Measurements from ENCODE around the gene AGT.
A peak's percentile ranks its signal among the peaks of the same experiment; 100 is the strongest.

The AGT gene

GRCh38 chr1:230747127-230747730 lies 33.3 kb upstream of the AGT start, which contains the start of gene CAPN9:
Gene CAPN9, plus strand, starts transcription at chr1:230747388. Its CDS starts 109 bp downstream, at chr1:230747497.
- H3K27ac ChIP-seq (replicated peaks; ENCODE audit: low read length): no peak within 1 kb of the TSS
- no peak within 1 kb of the TSS for H3K4ac ChIP-seq (ENCODE audit: low read length)
- peak within 1 kb of the TSS; percentile 74 for H3K18ac ChIP-seq (ENCODE audit: low read length)
- no peaks in the 10 kb centered on the region for H3K27me3 ChIP-seq (ENCODE audit: control insufficient read depth in 3 of 3, insufficient read depth in 3 of 3, low read depth in 1 of 3, low read length in 3 of 3)
- no peak within 1 kb of the TSS for H3K23ac ChIP-seq (ENCODE audit: low read depth, low read length, poor library complexity)
- H4K8ac ChIP-seq (ENCODE audit: low read depth, low read length): no peak within 1 kb of the TSS
- no peak for DNase-seq (ENCODE audit: low spot score)
- no peaks in the 10 kb centered on the region for H3K9me3 ChIP-seq (replicated peaks in 1 of 2; ENCODE audit: control insufficient read depth in 2 of 2, insufficient read depth in 1 of 2, low read depth in 1 of 2, low read length in 2 of 2)
- H2AK5ac ChIP-seq (ENCODE audit: low read depth, low read length): peak within 1 kb of the TSS; percentile 20
- H3K4me3 ChIP-seq (ENCODE audit: low read length in 2 of 2): no peak within 1 kb of the TSS
- no CpG with 5 or more reads among the region's 14 CpGs for WGBS, 2 donors (ENCODE audit: extremely low coverage in 2 of 2, insufficient read length in 2 of 2, insufficient replicate concordance in 1 of 2)
- H3K79me1 ChIP-seq (ENCODE audit: low read depth, low read length): no peaks in the 10 kb centered on the region
- H3K4me1 ChIP-seq (ENCODE audit: control insufficient read depth in 2 of 2, insufficient read depth in 1 of 2, low read depth in 1 of 2, low read length in 2 of 2): peaks cover 5 to 25% of the 10 kb centered on the region in 2 donors
- H2AFZ ChIP-seq (ENCODE audit: low read length): peak within 1 kb of the TSS; percentile 79
- H2BK5ac ChIP-seq (ENCODE audit: low read length): peak within 1 kb of the TSS; percentile 35
- no peak within 1 kb of the TSS for H2BK12ac ChIP-seq (ENCODE audit: low read length)
- H3K14ac ChIP-seq (ENCODE audit: low read length): no peak within 1 kb of the TSS
- H3K36me3 ChIP-seq (replicated peaks in 1 of 2; ENCODE audit: control insufficient read depth in 2 of 2, insufficient read depth in 2 of 2, low read length in 2 of 2): no peaks in the 10 kb centered on the region
- H2BK120ac ChIP-seq (ENCODE audit: low read depth, low read length): no peak within 1 kb of the TSS
- H4K91ac ChIP-seq (ENCODE audit: low read depth, low read length, poor library complexity): peak within 1 kb of the TSS; percentile 13
- H3K9ac ChIP-seq (ENCODE audit: low read depth, low read length, poor library complexity): peak within 1 kb of the TSS; percentile 15
- H2BK15ac ChIP-seq (ENCODE audit: low read length): no peak within 1 kb of the TSS
- no peak within 1 kb of the TSS for H3K4me2 ChIP-seq (ENCODE audit: insufficient read depth, low read length, poor library complexity, severe bottlenecking)

- Histone ChIP-seq H3K4ac (ENCODE audit: low read length) (no peak overlapping the region), H3K18ac (ENCODE audit: low read length) (no peak overlapping the region), H3K4me2 (ENCODE audit: insufficient read depth, low read length, poor library complexity, severe bottlenecking) (no peak overlapping the region), H2BK15ac (ENCODE audit: low read length) (no peak overlapping the region), H3K79me1 (ENCODE audit: low read depth, low read length) (no peaks in the 10 kb centered on the region), H2BK12ac (ENCODE audit: low read length) (no peak overlapping the region), H2AFZ (ENCODE audit: low read length) (peak overlapping the region; percentile 79), H3K9me3 (replicated peaks in 1 of 2; ENCODE audit: control insufficient read depth in 2 of 2, insufficient read depth in 1 of 2, low read depth in 1 of 2, low read length in 2 of 2) (no peaks in the 10 kb centered on the region), H4K91ac (ENCODE audit: low read depth, low read length, poor library complexity) (no peak overlapping the region), H3K23ac (ENCODE audit: low read depth, low read length, poor library complexity) (no peak overlapping the region), H3K4me1 (ENCODE audit: control insufficient read depth in 2 of 2, insufficient read depth in 1 of 2, low read depth in 1 of 2, low read length in 2 of 2) (peaks cover 5 to 22% of the 10 kb centered on the region in 2 donors), H2BK5ac (ENCODE audit: low read length) (no peak overlapping the region), H2BK120ac (ENCODE audit: low read depth, low read length) (no peak overlapping the region), H3K27ac (replicated peaks; ENCODE audit: low read length) (no peak overlapping the region), H3K4me3 (ENCODE audit: low read length in 2 of 2) (no peak overlapping the region), H3K9ac (ENCODE audit: low read depth, low read length, poor library complexity) (no peak overlapping the region), H3K27me3 (ENCODE audit: control insufficient read depth in 3 of 3, insufficient read depth in 3 of 3, low read depth in 1 of 3, low read length in 3 of 3) (peaks cover 0 to under 1% (median 0%) of the 10 kb centered on the region in 3 experiments), H3K36me3 (replicated peaks in 1 of 2; ENCODE audit: control insufficient read depth in 2 of 2, insufficient read depth in 2 of 2, low read length in 2 of 2) (no peaks in the 10 kb centered on the region), H4K8ac (ENCODE audit: low read depth, low read length) (no peak overlapping the region), H3K14ac (ENCODE audit: low read length) (no peak overlapping the region), H2AK5ac (ENCODE audit: low read depth, low read length) (no peak overlapping the region)
- DNase-seq (ENCODE audit: low spot score): no peak
- WGBS, 2 donors (ENCODE audit: extremely low coverage in 2 of 2, insufficient read length in 2 of 2, insufficient replicate concordance in 1 of 2): no CpG with 5 or more reads among the region's 4 CpGs
Measured at GRCh38 chr1:230746617-230747016, 32.7 kb upstream of the AGT start.

GRCh38 chr1:230745071-230745470 lies 31.1 kb upstream of the AGT start:
- no peak overlapping the region for H3K4me2 ChIP-seq (ENCODE audit: insufficient read depth, low read length, poor library complexity, severe bottlenecking)
- no peak overlapping the region for H4K8ac ChIP-seq (ENCODE audit: low read depth, low read length)
- H3K4ac ChIP-seq (ENCODE audit: low read length): no peak overlapping the region
- H4K91ac ChIP-seq (ENCODE audit: low read depth, low read length, poor library complexity): no peak overlapping the region
- DNase-seq (ENCODE audit: low spot score): no peak
- no CpG with 5 or more reads among the region's 3 CpGs for WGBS, 2 donors (ENCODE audit: extremely low coverage in 2 of 2, insufficient read length in 2 of 2, insufficient replicate concordance in 1 of 2)
- H2BK120ac ChIP-seq (ENCODE audit: low read depth, low read length): no peak overlapping the region
- H3K4me1 ChIP-seq (ENCODE audit: control insufficient read depth in 2 of 2, insufficient read depth in 1 of 2, low read depth in 1 of 2, low read length in 2 of 2): peaks cover 5 to 17% of the 10 kb centered on the region in 2 donors
- no peak overlapping the region for H3K9ac ChIP-seq (ENCODE audit: low read depth, low read length, poor library complexity)
- H3K23ac ChIP-seq (ENCODE audit: low read depth, low read length, poor library complexity): no peak overlapping the region
- H2AFZ ChIP-seq (ENCODE audit: low read length): peak overlapping the region; percentile 13
- no peak overlapping the region for H2BK15ac ChIP-seq (ENCODE audit: low read length)
- H3K79me1 ChIP-seq (ENCODE audit: low read depth, low read length): no peaks in the 10 kb centered on the region
- H3K18ac ChIP-seq (ENCODE audit: low read length): peak overlapping the region; percentile 23
- no peak overlapping the region for H2BK12ac ChIP-seq (ENCODE audit: low read length)
- H3K27ac ChIP-seq (replicated peaks; ENCODE audit: low read length): no peak overlapping the region
- H2BK5ac ChIP-seq (ENCODE audit: low read length): no peak overlapping the region
- no peak overlapping the region for H3K14ac ChIP-seq (ENCODE audit: low read length)
- H2AK5ac ChIP-seq (ENCODE audit: low read depth, low read length): no peak overlapping the region
- peaks cover 0 to 4% (median 0%) of the 10 kb centered on the region in 3 experiments for H3K27me3 ChIP-seq (ENCODE audit: control insufficient read depth in 3 of 3, insufficient read depth in 3 of 3, low read depth in 1 of 3, low read length in 3 of 3)
- no peaks in the 10 kb centered on the region for H3K9me3 ChIP-seq (replicated peaks in 1 of 2; ENCODE audit: control insufficient read depth in 2 of 2, insufficient read depth in 1 of 2, low read depth in 1 of 2, low read length in 2 of 2)
- H3K4me3 ChIP-seq (ENCODE audit: low read length in 2 of 2): no peak overlapping the region
- no peaks in the 10 kb centered on the region for H3K36me3 ChIP-seq (replicated peaks in 1 of 2; ENCODE audit: control insufficient read depth in 2 of 2, insufficient read depth in 2 of 2, low read length in 2 of 2)

GRCh38 chr1:230744382-230744781 lies 30.5 kb upstream of the AGT start:
- Histone ChIP-seq H3K4me1 (ENCODE audit: control insufficient read depth in 2 of 2, insufficient read depth in 1 of 2, low read depth in 1 of 2, low read length in 2 of 2) (peaks cover 5 to 12% of the 10 kb centered on the region in 2 donors), H3K36me3 (replicated peaks in 1 of 2; ENCODE audit: control insufficient read depth in 2 of 2, insufficient read depth in 2 of 2, low read length in 2 of 2) (no peaks in the 10 kb centered on the region), H3K4me3 (ENCODE audit: low read length in 2 of 2) (no peak overlapping the region), H3K14ac (ENCODE audit: low read length) (no peak overlapping the region), H3K27ac (replicated peaks; ENCODE audit: low read length) (no peak overlapping the region), H3K18ac (ENCODE audit: low read length) (no peak overlapping the region), H2BK12ac (ENCODE audit: low read length) (no peak overlapping the region), H3K79me1 (ENCODE audit: low read depth, low read length) (no peaks in the 10 kb centered on the region), H4K8ac (ENCODE audit: low read depth, low read length) (no peak overlapping the region), H2AFZ (ENCODE audit: low read length) (no peak overlapping the region), H2BK15ac (ENCODE audit: low read length) (no peak overlapping the region), H3K9ac (ENCODE audit: low read depth, low read length, poor library complexity) (no peak overlapping the region), H3K27me3 (ENCODE audit: control insufficient read depth in 3 of 3, insufficient read depth in 3 of 3, low read depth in 1 of 3, low read length in 3 of 3) (peaks cover 0 to 4% (median 0%) of the 10 kb centered on the region in 3 experiments), H3K9me3 (replicated peaks in 1 of 2; ENCODE audit: control insufficient read depth in 2 of 2, insufficient read depth in 1 of 2, low read depth in 1 of 2, low read length in 2 of 2) (no peaks in the 10 kb centered on the region), H2BK5ac (ENCODE audit: low read length) (no peak overlapping the region), H2AK5ac (ENCODE audit: low read depth, low read length) (no peak overlapping the region), H2BK120ac (ENCODE audit: low read depth, low read length) (no peak overlapping the region), H4K91ac (ENCODE audit: low read depth, low read length, poor library complexity) (no peak overlapping the region), H3K23ac (ENCODE audit: low read depth, low read length, poor library complexity) (no peak overlapping the region), H3K4me2 (ENCODE audit: insufficient read depth, low read length, poor library complexity, severe bottlenecking) (no peak overlapping the region), H3K4ac (ENCODE audit: low read length) (no peak overlapping the region)
- WGBS, 2 donors (ENCODE audit: extremely low coverage in 2 of 2, insufficient read length in 2 of 2, insufficient replicate concordance in 1 of 2): no CpG with 5 or more reads among the region's 5 CpGs
- no peak for DNase-seq (ENCODE audit: low spot score)

All from neuronal stem cell (in vitro differentiated cells).